22Rv1 (cell line): Measurements from ENCODE around the gene HSF2BP.

ENCODE experiments used
- CTCF ChIP-seq: fragments of 450-650 bp; IDR thresholded peaks from 2 replicates; pipeline ENCODE4 v1.5.1; 2017; ENCODE audit warnings: mild to moderate bottlenecking
- ZFX ChIP-seq: fragments of 450-650 bp; IDR thresholded peaks from 2 replicates; pipeline ENCODE4 v1.6.1; 2017; ENCODE audit warnings: antibody characterized with exemption, borderline replicate concordance

DNA sequence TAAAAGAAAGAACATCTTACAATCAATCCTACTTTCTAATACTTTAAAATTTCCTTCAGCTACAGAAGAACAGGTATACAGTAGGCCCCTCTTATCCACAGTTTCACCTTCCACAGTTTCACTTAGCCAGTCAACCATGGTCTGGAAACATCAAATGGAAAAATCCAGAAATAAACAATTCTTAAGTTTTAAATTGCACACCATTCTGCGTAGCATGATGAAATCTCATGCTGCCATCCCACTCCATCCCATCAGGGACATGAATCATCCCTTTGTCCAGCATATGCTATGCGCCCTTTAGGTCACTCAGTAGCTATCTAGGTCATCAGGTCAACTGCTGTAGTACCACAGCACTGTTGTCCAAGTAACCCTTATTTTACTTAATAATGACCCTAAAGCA is 67.7 kb downstream of the HSF2BP start:
- TF ChIP-seq CTCF (no peak), ZFX (no peak)
